HG03571 (cell line): ENCODE results near the gene BEGAIN.

Experiments used
- ATAC-seq: cut with Tn5 transposase; IDR thresholded peaks from one replicate; pipeline ENCODE4 v1.9.1; 2021; ENCODE audit not compliant: unreplicated experiment

BEGAIN gene

DNA sequence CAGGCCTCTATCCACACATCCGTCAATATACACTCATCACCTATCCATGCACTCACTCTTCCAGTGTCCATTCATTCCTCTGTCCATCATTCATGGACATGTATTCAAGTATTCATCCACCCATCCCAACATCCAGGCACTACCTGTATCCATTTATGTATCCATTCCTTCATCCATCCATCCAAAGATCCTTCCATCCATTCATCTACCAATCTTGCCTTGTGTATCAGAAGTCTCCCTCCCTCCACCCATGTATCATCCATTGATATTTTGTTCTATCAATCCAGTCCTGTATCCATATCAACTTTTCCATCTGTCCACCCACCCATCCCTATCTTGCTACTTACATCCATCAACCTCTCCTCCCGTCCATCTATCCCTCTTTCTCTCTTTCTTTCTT lies 4.0 kb downstream of the BEGAIN start:
- no peak for ATAC-seq

DNA sequence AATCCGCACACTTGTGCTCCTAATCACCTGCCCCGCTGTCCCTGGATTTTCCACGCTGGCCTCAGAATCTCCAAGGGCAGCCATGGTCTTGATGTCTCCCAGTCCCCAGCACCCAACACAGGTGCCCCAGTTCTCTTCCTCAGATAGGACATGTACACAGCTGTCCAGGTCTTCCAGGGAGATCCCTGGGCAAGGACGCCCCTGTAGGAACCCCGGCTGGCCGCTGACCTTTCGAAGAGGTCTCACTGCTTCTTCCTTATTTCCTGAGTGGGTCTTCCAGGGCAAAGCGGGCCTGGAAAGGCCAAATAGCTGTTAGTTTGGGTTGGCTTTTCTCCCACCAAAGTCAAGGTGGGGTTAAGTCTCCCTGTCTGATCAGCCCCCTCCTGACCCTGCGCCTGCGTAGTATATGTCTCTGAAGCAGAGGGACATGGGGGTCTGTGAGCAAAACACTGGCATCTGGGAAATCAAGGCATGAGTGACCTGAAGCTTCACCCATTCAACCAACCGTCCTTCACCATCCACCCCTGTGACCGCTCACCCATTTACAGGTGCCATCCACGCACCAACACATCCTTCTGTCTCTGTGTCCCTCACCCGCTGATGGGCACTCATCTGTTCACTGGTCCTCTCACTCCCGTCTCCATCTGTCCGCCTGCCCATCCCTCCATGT lies 4.6 kb downstream of the BEGAIN start:
- no peak for ATAC-seq

DNA sequence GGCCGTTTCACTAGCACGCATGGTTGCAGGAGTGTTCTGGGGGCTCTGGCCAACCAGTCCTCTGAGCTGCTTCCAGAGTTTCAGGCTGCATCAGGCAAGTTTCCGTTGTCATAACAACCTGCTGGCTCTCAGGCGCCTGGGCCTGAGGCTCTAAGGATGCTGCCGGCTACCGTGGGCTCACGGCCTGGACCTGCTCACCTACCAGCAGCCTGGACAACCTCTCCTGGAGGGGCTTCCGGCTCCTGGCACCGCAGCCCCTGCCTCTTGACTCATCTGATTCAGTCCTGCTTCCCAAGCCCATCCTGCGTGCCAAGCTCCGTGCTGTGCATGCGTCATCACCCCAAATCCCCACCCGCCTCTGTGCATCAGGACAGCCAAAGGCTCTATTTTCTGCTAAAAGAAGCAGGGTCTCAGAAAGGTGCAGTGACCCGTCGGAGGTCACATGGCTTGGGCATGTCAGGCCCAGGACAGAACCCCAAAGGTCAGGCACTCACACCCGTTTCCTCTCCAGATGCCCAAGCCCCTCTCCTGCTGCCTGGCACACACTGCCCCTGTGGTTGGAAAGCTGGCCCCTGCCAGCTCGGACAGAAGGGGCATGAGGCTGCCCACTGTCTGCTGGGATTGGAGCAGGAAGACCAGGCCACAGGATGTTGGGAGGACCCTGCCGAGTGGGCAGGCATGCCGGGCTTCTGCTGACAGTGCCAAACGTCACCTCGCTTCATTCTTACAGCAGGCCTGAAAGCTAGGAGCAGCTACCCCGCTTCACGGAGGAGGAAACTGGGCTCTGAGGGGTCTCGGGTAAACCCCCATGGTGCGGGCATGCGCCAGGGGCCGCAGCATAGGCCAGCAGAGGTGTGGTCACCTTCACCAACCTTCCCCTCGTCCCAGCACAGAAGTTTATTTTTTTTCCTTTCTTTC lies 5.7 kb downstream of the BEGAIN start:
- no peak for ATAC-seq

DNA sequence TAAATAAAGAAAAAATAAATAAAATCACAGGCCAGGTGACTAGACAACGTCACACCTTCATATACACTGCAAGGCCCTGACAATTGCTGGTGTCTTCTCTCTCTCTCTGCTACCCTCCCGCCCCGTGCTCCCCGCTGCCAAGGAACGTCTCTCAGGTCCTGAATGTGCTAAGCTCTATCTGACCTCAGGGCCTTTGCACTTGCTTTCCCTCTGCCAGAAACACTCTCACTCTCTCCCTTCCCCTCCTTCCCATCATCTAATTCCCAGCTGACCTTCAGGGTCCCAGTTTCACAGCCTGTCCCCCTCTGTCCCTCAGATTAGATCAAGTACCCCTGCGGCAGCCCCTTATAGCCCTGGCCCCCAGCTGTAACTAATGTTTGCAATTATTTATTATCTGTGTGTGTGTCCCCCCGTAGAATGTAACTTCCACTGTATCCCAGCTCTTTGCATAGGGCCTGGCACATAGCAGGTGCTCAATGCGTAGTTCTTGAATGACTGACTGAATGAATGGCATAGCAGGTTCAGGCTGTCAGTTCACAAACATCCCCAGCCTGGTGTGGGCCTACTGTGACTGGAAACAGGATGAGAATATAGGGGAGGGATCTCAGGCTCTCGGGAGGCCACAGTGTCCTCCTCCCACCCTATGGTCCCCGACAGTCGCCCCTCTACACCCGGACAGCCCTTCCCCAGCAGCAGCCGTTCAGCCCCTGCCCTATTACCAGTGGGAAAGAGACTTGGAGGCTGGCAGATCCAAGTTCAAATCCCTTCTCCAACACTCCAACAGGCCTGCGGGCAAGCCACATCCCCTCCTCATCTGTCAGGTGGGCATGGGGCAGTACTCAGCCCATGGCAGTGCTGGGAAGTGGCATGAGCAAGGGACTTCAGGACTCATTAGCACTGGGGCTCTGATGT lies 6.6 kb downstream of the BEGAIN start:
- ATAC-seq: no peak

DNA sequence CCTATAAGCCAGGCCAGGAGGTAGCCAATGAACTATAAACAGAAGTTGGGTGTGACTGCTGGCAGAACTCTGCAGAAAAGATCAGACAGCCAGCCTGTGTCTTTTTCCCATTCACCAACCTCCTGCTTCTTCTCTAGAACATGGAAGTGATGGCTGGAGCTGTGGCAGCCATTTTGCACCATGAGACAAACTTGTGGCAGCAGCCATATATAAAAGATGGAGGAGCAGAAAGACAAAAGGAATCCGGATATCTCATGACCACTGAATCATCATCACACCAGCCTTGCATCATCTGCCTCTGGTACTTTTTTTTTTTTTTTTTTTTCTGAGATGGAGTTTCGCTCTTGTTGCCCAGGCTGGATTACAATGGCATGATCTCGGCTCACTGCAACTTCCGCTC lies 8.7 kb downstream of the BEGAIN start:
- no peak for ATAC-seq

DNA sequence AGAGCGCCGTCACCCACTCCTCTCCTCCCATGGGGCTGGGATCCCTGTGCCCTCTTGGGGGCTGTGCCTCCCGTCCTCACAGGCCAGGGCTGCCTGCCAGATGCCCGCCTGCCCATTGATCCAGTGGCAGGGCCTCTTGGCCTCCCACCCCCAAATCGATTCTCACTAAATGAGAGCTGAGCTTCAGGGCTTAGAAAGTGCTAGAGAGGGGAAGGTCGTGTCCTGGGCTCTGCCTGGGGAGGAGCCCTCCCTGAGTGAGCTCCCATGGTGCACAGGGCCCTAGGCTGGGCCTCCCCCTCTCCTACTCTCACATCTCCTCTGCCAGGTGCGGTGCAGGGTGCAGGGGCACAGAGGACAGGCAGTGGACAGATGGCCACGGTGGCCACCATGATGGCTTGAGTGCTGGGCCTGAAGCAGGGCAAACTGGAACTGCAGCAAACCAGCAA lies 9.2 kb downstream of the BEGAIN start:
- no peak for ATAC-seq

DNA sequence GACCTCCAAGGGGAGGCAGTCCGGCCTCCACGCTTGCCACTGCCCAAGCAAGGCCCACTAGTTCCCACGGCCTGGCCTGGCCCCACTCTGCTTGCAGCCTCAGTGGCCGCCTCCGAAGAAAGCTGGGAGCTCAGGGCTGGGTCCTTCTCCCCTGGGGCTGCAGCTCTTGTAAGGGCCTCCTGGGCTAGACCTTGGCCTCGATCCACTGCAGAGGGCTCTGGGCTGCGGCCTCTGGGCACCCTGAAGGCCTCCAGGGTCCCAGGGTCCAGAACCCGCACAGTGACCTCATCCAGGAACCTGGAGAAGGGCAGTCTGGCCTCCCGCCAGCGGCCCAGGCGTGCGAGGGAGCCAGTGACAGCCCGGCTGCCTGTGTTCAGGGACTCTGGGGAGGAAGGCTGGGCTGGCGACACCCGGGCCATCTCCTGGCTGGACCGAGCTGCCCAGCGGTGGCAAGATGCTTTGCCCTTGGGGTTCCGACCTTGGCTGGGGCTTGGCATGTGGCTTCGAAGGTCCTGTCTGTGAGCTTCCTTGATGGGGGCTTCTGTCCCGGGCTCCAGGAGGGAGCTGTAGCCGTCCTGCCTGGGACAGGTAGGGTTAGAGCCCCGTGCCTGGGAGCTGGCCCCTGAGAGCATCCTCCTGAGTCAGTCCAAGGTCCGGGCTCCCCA lies 9.8 kb downstream of the BEGAIN start:
- ATAC-seq: no peak

DNA sequence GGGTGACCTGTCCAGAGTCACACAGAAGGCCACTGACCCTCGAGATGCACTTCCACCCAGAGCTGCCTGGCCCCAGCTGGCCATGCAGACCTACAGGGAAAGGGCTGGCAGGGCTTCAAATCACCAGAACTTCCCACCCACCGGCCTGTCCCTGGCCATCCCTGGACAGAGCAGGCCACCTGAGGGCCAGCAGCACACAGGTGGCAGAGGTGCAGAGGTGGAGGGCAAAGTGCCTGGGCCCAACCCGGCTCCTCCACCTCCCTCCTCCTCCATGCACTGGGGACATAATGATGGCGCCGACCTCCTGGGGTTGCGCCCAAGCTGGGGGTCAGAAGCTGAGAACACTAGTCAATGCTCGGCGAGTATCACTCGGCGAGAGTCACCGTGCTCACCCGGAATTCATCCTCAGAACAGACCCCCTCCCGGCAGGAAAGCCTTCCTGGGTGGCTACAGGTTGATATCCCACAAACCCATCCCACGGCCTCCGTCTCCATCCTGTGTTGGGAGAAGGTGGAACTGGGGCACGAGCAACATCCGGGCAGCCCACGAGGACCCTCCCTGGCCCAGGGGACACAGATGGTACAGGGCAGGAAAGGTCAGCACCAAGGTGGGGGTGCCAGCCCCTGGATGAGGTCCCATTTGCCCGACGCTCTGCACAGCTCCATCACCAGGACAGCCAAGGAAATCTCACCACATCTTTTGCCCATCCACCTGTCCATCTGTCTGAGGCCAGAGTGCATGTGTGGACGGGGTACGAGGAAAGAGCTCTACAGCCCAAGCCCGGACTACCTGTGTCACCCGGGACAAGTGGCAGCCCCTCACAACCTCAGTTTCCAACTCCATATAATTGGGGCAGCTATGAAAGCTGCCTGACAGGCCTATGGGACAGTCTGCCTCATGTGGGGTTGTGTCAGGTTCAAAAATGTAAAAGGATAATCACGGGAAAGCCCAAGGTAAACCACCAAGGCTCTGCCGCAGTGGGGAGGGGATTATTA lies 10.8 kb downstream of the BEGAIN start:
- no peak for ATAC-seq

DNA sequence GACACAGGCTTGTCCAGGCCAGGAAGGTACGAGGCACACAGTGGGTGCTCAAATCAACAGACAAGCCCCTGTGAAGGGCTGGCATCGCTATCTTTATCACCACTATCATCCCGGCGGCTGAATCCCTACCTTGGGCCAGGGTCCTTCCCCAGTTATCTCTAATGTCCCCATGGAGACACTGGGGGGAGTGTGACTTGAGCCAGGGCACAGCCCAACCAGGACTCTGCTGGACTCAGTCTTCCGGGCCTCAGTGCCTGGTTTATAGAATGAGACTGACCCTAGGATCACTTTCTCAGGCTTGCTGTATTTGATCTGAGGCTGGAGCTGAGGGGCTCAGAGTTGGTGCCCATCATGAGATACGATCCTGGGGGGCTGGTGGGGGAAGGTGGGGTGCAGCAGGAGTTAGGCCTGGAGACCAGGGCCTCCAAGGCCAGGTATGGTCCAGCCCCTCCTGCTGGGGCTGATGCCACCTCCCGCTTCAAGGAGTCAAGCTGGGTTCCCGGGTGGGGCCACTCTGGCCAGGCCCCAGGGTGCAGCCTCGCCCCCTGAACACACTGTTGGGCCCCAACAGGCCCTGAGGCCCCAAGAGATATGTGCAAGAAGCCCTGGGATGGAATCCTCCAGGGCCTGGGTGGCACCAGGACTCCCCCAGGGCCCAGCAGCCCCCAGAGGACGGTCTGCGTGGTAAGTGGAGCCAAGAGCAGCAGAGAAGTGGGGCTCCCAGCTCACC lies 11.8 kb downstream of the BEGAIN start:
- ATAC-seq: no peak

DNA sequence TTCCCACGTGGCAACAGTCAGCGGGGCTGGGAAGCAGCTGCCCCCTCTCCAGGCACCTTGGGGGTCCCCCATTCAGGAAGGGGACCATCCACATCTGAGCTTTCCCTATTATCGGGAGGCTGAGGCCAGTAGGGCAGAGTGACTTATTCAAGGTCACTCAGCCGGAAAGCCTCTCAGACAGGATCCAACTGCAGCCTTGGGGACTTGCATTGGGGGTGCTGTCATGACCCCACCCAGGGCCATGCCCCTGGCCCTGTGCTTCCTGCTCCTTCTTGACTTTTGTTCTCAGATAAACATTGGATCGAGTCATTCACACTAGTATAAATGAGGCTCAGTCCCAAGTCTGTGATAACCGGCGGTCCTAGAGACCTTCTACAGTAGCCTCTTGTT lies 12.6 kb downstream of the BEGAIN start:
- no peak for ATAC-seq

DNA sequence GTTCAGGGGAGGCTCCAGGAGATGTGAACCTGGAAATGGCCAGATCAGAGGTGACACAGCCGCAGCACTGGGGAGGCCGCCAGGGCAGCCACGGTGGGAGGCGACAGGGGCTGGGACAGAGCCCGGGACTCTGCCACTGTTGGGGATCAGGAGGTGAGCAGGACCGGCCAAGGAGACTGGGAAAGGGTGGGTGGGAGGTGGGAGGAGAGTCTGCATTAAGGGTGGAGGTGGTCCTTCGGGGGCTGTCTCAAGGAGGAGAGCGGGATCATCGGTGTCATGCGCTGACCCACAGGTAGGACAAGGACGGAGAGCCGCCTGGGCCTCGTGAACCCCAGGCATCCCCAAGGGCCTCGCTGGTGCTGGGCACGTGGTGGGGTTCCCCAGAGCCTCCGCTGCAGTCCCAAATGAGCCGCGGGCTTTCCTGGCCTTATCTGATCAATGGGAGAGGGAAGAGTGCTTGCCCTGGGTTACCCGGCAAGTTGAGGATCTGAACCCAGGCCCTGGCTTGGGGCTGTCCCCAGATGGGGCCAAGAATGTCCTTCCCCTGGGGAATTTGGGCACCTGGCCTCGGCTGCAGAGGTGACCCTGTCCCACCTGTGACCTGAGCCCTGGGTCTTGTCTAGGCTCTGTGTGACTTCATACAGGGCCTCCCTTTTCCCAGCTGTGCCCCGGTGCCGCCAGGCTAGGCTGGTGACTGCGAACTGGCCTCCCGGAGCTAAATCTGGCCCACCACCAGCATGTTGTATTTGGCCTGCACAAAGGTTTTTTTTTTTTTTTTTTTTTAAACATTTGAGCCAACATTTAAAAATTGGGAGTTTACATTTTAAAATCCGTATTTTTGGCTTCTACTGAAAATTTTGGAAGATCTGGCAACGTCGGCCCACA lies 13.2 kb downstream of the BEGAIN start:
- ATAC-seq: no peak

DNA sequence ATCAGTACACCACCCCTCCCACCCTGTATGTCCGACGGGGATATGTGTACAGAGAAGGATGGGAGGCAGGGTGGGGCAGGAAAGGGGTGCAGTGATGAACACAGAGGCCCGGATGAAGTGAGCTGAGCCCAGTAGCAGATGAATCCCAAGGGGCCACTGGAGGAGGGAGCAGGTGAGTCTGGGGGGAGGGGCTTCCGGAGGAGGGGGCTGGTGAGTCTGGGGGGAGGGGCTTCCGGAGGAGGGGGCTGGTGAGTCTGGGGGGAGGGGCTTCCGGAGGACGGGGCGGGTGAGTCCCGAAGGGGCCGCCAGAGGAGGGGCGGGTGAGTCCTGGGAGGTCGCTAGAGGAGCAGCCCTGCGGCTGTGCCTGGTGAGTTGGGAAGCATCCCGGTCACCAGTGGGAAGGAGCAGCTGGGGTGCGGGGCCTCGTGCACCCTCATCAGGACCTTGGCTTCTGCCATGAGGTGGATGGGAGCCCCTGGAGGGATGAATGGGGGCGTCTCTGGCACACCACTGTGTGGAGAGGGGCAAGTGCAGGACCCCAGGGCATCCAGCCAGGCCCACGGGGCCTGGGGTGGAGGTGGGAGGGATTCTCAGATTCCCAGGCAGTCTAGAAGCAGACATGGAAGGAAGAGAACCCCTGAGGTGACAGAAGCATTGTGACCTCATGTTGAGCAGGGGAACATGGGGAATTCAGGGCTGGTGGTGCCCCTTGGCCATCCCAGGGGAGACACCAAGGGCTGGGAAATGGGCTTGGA lies 14.0 kb downstream of the BEGAIN start:
- ATAC-seq: no peak

DNA sequence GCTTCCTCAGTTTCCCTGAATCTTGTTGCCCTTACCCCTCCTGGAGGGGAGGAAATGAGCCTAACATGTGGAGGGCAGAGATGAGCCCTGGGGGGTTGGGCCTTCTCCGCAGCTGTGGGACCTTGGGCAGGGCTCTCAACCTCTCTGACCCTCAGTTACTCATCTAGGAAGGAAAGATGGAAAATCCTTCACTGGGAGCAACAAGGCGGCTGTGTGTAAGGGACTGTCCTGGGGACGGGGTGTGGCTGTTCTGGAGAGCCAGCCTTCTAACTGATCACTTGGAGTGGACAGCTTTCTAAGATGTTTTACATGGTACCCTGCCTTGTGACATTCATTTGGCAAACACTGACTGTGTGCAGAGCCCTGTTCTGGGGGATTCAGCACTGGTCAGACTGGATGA lies 14.7 kb downstream of the BEGAIN start:
- no peak for ATAC-seq

DNA sequence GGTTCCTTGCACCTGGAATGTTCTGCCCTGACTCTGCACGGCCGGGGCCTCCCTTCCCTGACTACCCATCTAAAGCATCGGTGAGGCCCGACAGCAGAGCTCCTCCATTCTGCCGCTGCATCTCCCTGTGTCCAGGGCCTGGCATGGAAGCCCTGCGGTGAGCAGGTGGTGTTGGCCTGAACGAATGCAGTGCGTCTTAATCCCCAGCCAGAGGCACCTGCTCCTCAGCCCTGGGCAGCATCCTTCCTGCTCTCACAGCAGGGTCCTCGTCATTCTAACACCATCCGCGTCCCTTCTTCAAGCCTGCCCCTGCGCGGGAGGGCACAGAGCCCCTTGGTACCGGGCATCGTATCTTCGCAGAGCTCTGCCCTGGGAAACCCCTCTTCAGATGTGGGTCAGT lies 15.4 kb downstream of the BEGAIN start:
- no peak for ATAC-seq

DNA sequence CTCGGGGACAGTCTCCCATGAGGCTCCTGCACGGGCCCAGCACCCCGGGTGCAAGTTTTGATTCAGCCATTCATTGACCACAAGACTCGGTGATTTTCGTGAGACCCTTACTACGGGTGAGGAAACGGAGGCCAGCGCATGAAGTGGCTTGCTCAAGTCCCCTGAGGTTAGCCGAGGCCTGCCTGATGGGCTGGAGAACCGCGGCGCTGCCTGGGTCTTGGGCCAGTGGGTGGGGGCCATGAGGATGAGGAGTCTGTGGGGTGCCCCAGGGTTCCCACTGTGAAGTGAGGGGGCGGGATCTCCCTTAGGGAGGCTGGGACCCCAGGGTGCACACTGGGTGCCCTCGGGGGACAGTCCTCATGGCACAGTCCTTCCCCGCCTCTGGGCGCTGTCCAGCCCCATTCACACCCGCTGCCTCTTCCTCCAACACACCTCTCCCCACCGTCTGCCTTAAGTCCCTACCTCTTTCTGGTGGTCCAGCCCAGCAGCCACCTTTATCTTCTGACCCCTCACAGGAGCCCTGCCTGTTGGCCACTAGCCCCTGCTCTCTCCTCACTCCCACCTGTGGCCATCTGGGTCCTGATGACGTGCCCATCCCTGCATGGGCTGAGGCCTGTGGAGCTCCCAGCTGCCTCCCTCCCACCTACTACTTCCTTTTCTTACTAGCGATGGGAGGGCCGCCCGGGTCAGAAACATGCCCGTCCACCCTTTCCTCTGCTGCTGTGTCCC lies 16.3 kb downstream of the BEGAIN start:
- ATAC-seq: no peak

DNA sequence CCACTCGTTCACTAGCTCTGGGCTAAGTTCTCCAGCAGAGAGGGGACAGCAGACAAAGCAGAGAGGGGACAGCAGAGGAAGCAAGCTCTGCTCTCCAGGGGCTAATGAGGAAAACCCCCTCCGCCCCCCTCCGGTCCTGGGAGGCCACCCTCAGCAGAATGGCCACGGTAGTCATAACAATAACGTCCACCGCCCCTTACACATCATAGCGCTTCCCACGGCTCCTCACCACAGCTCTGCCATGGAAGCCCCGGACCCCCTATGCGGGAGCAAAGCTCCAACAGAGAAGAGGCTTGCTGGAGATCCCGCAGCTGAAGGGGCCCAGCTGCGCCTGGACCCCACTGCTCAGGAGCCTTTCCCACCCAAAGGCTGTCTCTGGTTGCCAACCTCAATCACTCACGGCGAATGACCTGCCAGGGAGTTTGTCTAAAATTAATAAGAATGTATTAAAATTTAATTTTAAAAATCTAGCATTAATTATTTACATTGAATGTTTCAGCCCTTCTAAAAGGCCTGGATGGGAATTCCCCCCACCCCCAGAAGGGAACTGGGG lies 17.4 kb downstream of the BEGAIN start:
- no peak for ATAC-seq
